ENCODE measurements around the gene ENOX1.
"Not testable (repeated sequence)": the region's sequence is repeated elsewhere in the genome, so short reads cannot be mapped to it uniquely, and the experiment has no call there.

The ENOX1 gene

DNA sequence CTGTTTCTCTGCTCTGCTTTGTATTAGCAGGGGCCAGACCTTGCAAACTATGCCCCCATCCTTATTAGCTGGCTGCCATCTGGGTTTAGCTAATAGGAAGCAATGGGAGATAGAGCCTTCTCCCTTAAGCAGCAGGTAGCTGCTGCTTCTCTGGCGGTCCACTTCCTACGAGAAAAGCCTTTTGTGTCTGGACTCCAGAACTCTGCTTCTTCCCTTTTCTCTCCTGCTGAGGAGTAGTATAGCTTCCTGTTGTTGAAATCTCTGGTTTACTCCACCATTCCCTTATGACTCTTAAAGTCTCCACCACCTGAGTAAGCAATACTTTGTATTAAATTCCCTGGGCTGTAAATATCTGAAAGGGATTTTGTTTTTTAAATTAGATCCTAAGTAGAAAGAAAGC is 616.3 kb downstream of the ENOX1 start:
- DNase-seq, result no peak

DNA sequence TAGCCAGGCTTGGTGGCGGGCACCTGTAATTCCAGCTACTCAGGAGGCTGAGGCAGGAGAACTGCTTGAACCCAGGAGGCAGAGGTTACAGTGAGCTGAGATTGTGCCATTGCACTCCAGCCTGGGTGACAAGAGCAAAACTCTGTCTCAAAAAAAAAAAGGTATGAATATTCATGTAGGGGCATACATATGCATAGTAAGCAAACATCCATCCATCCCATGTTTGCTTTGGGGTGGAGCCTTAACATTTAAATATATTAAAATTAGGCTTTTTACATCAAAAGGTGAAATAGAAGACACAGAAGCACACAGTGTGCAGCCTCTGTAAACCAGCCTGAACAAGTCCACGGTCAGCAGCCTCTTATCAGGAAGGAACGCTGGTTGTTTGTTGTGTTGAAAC is 618.3 kb downstream of the ENOX1 start:
- DNase-seq, result not testable (repeated sequence)

DNA sequence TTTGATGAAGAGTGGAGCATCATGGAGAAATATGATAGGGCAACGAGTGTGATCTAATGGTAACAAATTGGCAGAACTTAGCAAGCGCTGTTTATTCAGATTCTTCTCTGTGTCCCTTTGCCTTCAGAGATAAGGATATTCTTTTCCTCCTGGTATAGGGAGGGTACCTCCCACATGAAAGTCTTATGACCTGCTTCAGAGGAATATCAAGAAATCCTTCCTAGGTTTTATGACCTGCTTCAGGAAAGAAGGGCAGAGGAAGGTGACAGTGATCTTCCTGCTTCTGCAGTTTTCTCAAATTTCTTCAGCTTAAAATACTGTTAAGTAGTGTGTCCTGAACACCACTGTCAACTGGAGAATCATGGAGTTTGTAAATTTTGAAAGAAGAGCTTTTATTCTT is 619.0 kb downstream of the ENOX1 start:
- no peak for DNase-seq

DNA sequence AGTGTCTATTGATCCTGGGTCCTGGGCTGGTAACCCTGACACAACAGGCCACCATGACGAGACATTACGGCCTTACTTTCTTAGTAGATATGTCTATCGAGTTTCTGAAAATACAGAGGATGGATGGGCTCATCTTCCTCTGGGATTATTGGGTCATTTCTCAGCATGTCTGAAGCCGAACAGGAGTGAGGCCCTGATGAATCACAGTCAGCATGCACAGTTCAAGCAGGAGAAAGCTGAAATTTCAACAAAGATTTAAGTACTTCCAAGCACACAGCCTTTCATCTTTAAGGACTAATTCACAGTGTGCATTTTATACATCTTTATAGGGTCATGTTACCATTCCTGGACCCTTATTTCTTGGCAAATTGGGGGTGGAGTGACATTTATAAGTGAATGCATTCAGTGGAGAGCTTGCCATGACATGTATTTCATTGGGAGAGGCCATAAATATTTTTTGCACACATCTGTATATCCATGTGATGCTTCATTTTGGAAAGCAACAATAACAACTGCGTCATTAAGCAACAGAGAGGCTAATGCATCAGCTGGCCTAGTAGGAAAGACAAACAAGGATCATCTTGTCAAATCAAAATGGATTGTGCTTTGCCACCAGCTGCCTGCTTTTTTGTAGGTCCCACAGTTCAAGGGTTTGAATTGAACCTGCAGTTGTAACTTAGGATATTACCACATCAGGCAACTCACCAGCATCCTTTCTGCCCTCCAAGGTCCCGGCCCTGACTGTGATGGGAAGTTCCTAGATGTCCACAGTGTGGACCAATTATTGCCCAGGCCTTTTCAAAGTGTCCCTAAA is 619.9 kb downstream of the ENOX1 start:
- no peak for DNase-seq

All from NK-92 treated with Interleukin-12 subunit alpha and Interleukin-12 subunit beta, amount 100 ng/mL, for 24 hours (cell line).